SK-N-MC (cell line): Measurements from ENCODE around the gene YES1.

Experiments used
- EZH2 ChIP-seq: fragments of 200-600 bp; sonication (generic); IDR thresholded peaks from one replicate; pipeline ENCODE4 v1.6.1; 2017; ENCODE audit warnings: antibody characterized with exemption
- FOXP2 ChIP-seq: optimal IDR thresholded peaks from 2 replicates; pipeline ENCODE3; 2011; ENCODE audit warnings: mild to moderate bottlenecking, moderate library complexity; ENCODE audit not compliant: insufficient read depth; ENCODE audit errors: extremely low read length, control extremely low read depth
- POLR2AphosphoS5 ChIP-seq: IDR thresholded peaks from 2 replicates; pipeline ENCODE4 v1.6.1; 2012; ENCODE audit warnings: mild to moderate bottlenecking, low read depth, low read length, borderline replicate concordance

DNA sequence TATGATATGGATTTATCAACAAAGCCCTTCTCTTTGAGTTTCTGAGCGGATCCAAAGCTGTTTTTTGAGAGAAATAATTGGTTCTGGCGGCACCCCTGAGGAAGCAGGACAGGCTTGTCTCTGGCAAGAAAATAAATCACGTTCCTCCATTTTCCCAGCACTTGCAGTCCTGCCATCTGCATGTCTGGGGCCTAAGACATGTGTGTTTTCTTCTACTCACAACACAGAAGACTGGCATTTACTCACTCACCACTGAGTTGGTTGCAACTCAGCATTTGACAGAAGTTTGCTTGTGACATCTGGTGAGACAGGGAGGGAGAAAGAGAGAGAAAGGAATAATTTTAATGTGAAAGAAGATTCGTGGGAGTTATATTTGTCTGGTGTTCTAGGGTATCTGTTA lies 37.0 kb upstream of the YES1 start:
- TF ChIP-seq EZH2 (no peak), POLR2AphosphoS5 (no peak), FOXP2 (no peak)
